Mammary epithelial cell (primary cell): ENCODE results near the gene AGO3.

ENCODE experiments used
- EZH2 ChIP-seq: IDR thresholded peaks from 2 replicates; pipeline ENCODE4 v1.6.1; 2012; ENCODE audit warnings: low read length, inconsistent platforms, borderline replicate concordance
- TF ChIP-seq, protein P1 (sequence below), 2 donors: IDR thresholded peaks in 1 of 2; conservative IDR thresholded peaks in 1 of 2; 2 replicates each; pipeline ENCODE4 v1.5.1; 2011 to 2012; ENCODE audit warnings: inconsistent platforms in 2 of 2, low read length in 2 of 2, mild to moderate bottlenecking in 2 of 2, control low read depth in 1 of 2, low read depth in 1 of 2; ENCODE audit not compliant: insufficient read depth in 1 of 2; ENCODE audit errors: extremely low read depth in 1 of 2

DNA sequence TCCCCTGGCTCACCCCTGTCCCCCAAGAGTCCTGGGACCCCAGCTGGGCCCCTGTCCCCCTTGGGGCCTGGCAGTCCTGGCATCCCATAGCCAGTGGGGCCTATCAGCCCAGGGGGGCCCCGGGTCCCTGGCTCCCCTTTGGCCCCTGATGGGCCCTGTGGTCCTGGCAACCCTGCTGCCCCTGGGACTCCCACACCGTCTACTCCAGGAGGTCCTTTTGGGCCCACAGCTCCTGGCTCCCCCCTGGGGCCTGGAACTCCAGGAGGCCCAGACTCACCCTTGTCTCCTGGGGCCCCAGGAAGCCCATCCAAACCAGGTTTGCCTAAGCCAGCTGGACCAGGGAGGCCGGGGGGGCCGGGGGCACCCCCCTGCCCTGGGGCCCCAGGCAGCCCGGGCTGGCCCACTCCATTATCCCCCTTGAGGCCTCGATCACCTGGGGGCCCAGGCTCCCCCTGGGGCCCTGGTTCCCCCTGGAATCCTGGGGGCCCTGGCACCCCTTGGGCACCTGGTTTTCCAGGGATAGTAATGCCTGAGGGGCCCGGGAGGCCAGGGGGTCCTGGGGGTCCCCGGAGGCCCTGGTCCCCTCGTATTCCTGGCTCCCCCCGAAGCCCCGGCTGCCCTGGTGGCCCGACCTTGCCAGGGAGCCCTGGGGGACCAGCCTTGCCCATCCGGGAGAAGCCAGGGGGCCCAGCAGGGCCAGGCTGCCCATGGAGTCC lies 167.9 kb downstream of the AGO3 start:
- TF ChIP-seq, protein P1, sequence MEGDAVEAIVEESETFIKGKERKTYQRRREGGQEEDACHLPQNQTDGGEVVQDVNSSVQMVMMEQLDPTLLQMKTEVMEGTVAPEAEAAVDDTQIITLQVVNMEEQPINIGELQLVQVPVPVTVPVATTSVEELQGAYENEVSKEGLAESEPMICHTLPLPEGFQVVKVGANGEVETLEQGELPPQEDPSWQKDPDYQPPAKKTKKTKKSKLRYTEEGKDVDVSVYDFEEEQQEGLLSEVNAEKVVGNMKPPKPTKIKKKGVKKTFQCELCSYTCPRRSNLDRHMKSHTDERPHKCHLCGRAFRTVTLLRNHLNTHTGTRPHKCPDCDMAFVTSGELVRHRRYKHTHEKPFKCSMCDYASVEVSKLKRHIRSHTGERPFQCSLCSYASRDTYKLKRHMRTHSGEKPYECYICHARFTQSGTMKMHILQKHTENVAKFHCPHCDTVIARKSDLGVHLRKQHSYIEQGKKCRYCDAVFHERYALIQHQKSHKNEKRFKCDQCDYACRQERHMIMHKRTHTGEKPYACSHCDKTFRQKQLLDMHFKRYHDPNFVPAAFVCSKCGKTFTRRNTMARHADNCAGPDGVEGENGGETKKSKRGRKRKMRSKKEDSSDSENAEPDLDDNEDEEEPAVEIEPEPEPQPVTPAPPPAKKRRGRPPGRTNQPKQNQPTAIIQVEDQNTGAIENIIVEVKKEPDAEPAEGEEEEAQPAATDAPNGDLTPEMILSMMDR (conservative IDR thresholded peaks at IDR 0.05 in 1 of 2, IDR thresholded peaks at IDR 0.05 in 1 of 2; ENCODE audit: extremely low read depth in 1 of 2, insufficient read depth in 1 of 2, low read depth in 1 of 2, low read length in 2 of 2), result no peak
- no peak for TF ChIP-seq EZH2
